GM12892 (cell line): ENCODE results near the gene ARFGAP1.

Experiments
- POLR2A ChIP-seq: IDR thresholded peaks from 2 replicates; pipeline ENCODE4 v1.6.1; 2011; ENCODE audit warnings: low read depth, low read length, control low read depth
- POLR2AphosphoS5 ChIP-seq: IDR thresholded peaks from 2 replicates; pipeline ENCODE4 v1.6.1; 2011; ENCODE audit warnings: low read depth, low read length, control low read depth

GRCh38 chr20:63256954-63257353 is 15.7 kb upstream of the ARFGAP1 start:
- TF ChIP-seq POLR2A (no peak), POLR2AphosphoS5 (no peak)
